ENCODE measurements around the gene ITGB2.
"Not testable (repeated sequence)": the region's sequence is repeated elsewhere in the genome, so short reads cannot be mapped to it uniquely, and the experiment has no call there.

Gene ITGB2

GRCh38 chr21:44940116-44940631, 19.5 kb upstream of the ITGB2 start:
- no peak for DNase-seq

GRCh38 chr21:44939532-44940115, 18.9 kb upstream of the ITGB2 start, which contains the start of gene SLX9:
Gene SLX9 (plus strand): TSS chr21:44940029. CDS start chr21:44940058, 29 bp downstream.
- DNase-seq: peak; percentile 43

GRCh38 chr21:44938772-44939531, 18.3 kb upstream of the ITGB2 start:
- DNase-seq: no peak

- DNase-seq: no peak
Measured at GRCh38 chr21:44935533-44935927, 14.8 kb upstream of the ITGB2 start.

- DNase-seq: no peak
Measured at GRCh38 chr21:44934797-44935532, 14.3 kb upstream of the ITGB2 start.

- no peak for DNase-seq
Measured at GRCh38 chr21:44934276-44934675, 13.6 kb upstream of the ITGB2 start.

GRCh38 chr21:44933918-44934260, 13.2 kb upstream of the ITGB2 start:
- DNase-seq: no peak

- DNase-seq: no peak
Measured at GRCh38 chr21:44933199-44933917, 12.7 kb upstream of the ITGB2 start.

GRCh38 chr21:44932408-44933181, 11.9 kb upstream of the ITGB2 start:
- no peak for DNase-seq

- no peak for DNase-seq
Measured at GRCh38 chr21:44931501-44932407, 11.1 kb upstream of the ITGB2 start.

GRCh38 chr21:44931137-44931500, 10.4 kb upstream of the ITGB2 start:
- no peak for DNase-seq

- no peak for DNase-seq
Measured at GRCh38 chr21:44930543-44930981, 9.9 kb upstream of the ITGB2 start.

- no peak for DNase-seq
Measured at GRCh38 chr21:44929799-44930542, 9.3 kb upstream of the ITGB2 start.

- no peak for DNase-seq
Measured at GRCh38 chr21:44929242-44929798, 8.6 kb upstream of the ITGB2 start.

GRCh38 chr21:44928500-44929241, 8.0 kb upstream of the ITGB2 start:
- DNase-seq: not testable (repeated sequence)

- no peak for DNase-seq
Measured at GRCh38 chr21:44927587-44928461, 7.1 kb upstream of the ITGB2 start.

- no peak for DNase-seq
Measured at GRCh38 chr21:44927259-44927586, 6.5 kb upstream of the ITGB2 start.

GRCh38 chr21:44926331-44927101, 5.8 kb upstream of the ITGB2 start:
- no peak for DNase-seq
